GM10248 (cell line): ENCODE results near the gene MAP3K5.
"Not testable (repeated sequence)": the region's sequence is repeated elsewhere in the genome, so short reads cannot be mapped to it uniquely, and the experiment has no call there.

Experiments
- CTCF ChIA-PET: fragments of 300-600 bp; sonication (Branson Sonifier 250); formaldehyde crosslinking; extraction: SDS; loops from one replicate; lab custom pipeline; 2021; ENCODE audit warnings: antibody characterized with exemption; lab: Yijun Ruan, JAX
- POLR2A ChIA-PET: fragments of 350-650 bp; sonication (Branson Sonifier 250); formaldehyde crosslinking; extraction: SDS; loops from one replicate; lab custom pipeline; 2020; ENCODE audit warnings: antibody characterized with exemption; lab: Yijun Ruan, JAX
- DNase-seq: peaks from one replicate; pipeline ENCODE4 v3.0.0; 2012; ENCODE audit errors: extremely low spot score
- CTCF ChIP-seq: IDR thresholded peaks from 2 replicates; pipeline ENCODE4 v1.5.1; 2012; ENCODE audit warnings: mild to moderate bottlenecking, low read depth; ENCODE audit errors: extremely low read depth, missing control alignments, control extremely low read depth

The MAP3K5 gene

DNA sequence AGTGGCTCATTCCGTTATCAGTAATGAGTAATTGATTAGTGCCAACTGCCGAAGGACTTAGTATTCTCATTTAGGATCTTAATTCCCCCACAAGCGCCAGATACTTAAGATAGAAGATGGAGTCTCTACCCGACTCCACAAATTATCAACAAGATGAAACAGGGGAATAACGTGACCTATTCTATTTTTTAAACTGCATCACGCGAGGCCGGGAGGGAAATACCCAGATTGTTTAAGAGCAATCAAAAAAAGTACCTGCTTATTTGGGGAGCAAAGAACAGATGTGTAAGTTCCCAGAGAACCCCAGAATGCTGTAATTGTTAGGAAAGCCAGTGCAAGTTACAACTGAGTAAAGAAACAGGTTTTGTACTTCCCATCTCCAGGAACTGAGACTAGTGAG lies 1.1 kb upstream of the MAP3K5 start:
- ChIA-PET POLR2A (interaction anchor here (1.4 to 1.6 kb wide), 2 partner anchors 74 to 149 kb away, joined by 9 to 13 read pairs; no protein-coding TSS in a partner anchor), CTCF (interaction anchor here (0.8 to 9.6 kb wide), 19 partner anchors 9 to 212 kb away, joined by 3 to 348 read pairs (median 10); partner anchors contain the start of gene SLC35D3)
- peak; percentile 24 for DNase-seq
- TF ChIP-seq CTCF, result no peak

DNA sequence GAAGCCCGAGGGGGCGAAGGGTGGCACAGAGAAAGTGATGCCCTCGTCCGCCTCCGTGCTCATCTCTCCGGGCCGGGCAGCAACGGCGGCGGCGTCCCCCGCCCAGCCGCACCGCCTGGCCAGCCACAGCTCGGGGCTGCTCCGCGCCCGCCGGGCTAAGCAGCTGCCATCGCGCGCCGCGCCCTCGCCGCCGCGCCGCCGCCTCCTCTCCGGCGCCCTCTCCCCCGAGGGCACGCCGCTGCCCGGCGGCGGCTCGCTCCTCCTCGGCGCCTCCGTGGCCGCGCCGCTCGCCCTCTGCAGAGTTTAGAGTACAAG lies 225 bp downstream of the MAP3K5 start:
- TF ChIP-seq CTCF, result no peak
- CTCF ChIA-PET, result interaction anchor here (0.7 to 9.6 kb wide), 74 partner anchors 8 to 502 kb away, joined by 3 to 348 read pairs (median 8); partner anchors contain the start of genes BCLAF1, PEX7 and SLC35D3
- POLR2A ChIA-PET, result interaction anchor here (0.5 to 1.6 kb wide), 13 partner anchors 10 to 1663 kb away, joined by 3 to 13 read pairs (median 4); no protein-coding TSS in a partner anchor
- no peak for DNase-seq

DNA sequence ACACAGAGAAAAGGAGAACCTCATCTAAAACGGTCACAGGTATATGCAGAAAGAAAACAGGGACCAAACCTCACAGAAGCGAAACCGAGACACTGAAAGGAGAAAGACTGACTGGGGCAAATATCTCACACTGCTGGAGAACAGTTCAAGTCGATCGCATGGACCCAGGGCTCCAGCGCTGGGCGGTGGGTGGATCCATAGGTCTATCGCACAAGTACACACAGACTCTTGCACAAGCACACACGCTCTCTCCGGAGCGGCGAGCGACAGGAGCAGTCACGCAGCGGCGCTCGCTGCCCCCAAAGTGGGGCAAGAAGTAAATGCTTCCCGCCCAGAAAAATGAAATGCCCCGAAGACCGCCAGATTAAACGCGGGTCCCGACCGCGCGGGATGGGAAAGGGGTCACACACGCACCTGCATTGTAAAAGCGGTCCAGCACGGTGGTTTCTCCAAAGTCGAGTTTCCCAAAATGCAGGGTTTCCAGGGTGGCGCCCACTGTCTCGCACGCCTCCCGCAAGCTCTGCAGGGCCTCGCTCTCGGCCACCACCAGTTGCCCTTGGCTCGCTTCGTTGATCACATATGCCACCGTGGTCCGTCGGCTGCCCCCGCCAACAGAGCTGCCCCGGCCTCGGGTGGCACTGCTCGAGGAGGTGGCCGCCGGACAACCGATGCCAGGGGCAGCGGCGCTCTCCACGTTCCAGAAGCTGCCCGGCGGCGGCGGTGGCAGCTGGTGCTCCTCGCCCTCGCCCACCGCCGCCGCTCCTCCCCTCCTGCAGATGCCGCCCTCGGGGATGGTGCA lies 782 bp downstream of the MAP3K5 start:
- ChIA-PET POLR2A (interaction anchor here (0.9 to 1.6 kb wide), 9 partner anchors 10 to 503 kb away, joined by 3 to 13 read pairs (median 5); no protein-coding TSS in a partner anchor), CTCF (interaction anchor here (0.9 to 9.6 kb wide), 73 partner anchors 8 to 502 kb away, joined by 3 to 348 read pairs (median 8); partner anchors contain the start of genes BCLAF1, PEX7 and SLC35D3)
- no peak for TF ChIP-seq CTCF
- DNase-seq, result peak; percentile 54

DNA sequence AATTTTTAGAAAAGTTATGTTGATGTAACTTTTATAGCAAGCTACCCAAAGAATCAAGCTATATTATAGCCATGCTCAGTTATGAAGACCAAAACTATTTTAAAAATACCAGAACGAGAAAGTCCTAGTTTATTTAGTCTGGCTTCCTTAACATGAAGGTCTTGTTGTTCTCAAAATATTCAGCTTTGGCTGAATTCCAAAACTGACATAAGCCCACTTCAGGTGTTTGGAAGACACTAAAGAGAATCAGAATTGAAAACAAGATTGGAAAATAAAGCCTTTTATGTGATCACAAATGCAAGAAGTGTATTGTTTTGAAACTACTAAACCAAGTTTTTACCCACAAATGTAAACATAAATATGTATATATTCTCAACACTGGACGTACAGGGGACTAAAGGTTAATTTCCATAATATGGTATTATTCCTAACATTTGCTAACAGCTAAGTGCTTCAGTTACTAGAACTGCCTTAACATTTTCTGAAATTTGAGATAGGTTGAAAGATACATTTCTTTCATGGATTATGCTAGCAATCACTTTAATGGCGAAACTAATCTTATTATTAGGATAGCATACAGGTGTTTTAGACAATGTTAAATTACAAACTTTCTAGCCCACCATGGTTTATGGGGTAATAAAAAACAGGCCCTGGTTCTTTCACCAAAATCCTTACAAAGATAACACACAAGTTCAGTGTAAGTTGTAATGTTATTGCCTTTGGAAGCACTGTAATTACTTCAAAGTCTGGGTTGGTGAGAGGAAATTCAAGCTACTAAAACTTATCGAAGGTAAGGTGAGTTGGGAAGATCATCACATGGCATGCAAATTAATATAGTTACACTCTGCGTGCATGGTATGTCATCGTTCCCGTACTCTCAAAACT lies 1.6 kb downstream of the MAP3K5 start:
- CTCF ChIA-PET, result interaction anchor here (0.7 to 9.6 kb wide), 9 partner anchors 10 to 183 kb away, joined by 3 to 348 read pairs (median 12); no protein-coding TSS in a partner anchor
- POLR2A ChIA-PET, result no interaction called here
- DNase-seq, result no peak
- TF ChIP-seq CTCF, result no peak

- ChIA-PET CTCF (interaction anchor here (0.8 to 9.6 kb wide), 7 partner anchors 17 to 141 kb away, joined by 3 to 348 read pairs (median 5); no protein-coding TSS in a partner anchor), POLR2A (interaction anchor here (0.6 kb wide), 2 partner anchors 26 to 34 kb away, joined by 8 to 9 read pairs; no protein-coding TSS in a partner anchor)
- not testable (repeated sequence) for DNase-seq
Observed at GRCh38 chr6:136789440-136789839, 2.8 kb downstream of the MAP3K5 start.

DNA sequence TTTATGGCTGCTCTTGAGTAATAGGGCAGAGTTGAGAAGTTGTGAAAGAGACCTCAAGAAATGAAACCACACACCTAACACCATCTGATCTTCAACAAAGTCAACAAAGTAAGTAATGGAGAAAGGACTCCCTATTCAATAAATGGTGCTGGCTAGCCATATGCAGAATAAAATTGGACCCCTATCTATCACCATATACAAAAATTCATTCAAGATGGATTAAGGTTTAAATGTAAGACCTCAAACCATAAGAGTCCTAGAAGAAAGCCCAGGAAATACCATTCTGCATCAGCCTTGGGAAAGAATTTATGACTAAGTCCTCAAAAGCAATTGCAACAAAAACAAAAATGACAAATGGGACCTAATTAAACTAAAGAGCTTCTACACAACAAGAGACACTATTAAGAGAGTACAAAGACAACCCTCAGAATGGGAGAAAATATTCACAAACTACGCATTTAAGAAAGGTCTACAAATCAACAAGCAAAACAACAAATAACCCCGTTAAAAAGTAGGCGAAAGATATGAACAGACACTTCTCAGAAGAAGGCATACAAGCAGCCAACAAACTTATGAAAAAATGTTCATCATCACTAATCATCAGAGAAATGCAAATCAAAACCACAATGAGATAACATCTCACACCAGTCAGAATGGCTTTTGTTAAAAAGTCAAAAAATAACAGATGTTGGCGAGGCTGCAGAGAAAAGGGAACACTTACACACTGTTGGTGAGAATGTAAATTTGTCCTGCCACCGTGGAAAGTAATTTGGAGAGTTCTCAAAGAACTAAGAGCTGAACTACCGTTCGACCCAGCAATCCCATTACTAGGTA lies 4.0 kb downstream of the MAP3K5 start:
- ChIA-PET CTCF (interaction anchor here (0.8 to 9.6 kb wide), 9 partner anchors 11 to 139 kb away, joined by 3 to 348 read pairs (median 6); no protein-coding TSS in a partner anchor), POLR2A (no interaction called here)
- TF ChIP-seq CTCF, result no peak
- DNase-seq, result no peak
